Type B pancreatic cell (in vitro differentiated cells): ENCODE data around the gene DPH1. TPM values are rescaled to one million over a fixed set of nuclear protein-coding genes. Genes with fewer than 3 reads are reported as not detected.

Source experiments
- DNase-seq: peaks from one replicate; pipeline ENCODE4 v3.0.0; 2021; ENCODE audit warnings: mixed read lengths; ENCODE audit not compliant: unreplicated experiment; ENCODE audit errors: extremely low spot score
- H3K27ac Mint-ChIP-seq: 2 replicates; pipeline ENCODE4 v1.8.0; 2021; ENCODE audit warnings: mild to moderate bottlenecking, mixed read lengths
- H3K27me3 Mint-ChIP-seq: 2 replicates; pipeline ENCODE4 v1.8.0; 2021; ENCODE audit warnings: mixed read lengths
- H3K36me3 Mint-ChIP-seq: 2 replicates; pipeline ENCODE4 v1.8.0; 2021; ENCODE audit warnings: mixed read lengths
- H3K4me1 Mint-ChIP-seq: one replicate; pipeline ENCODE4 v1.8.0; 2021; ENCODE audit warnings: mixed read lengths; ENCODE audit not compliant: unreplicated experiment
- H3K4me3 Mint-ChIP-seq: 2 replicates; pipeline ENCODE4 v1.8.0; 2021; ENCODE audit warnings: mild to moderate bottlenecking, mixed read lengths
- H3K9me3 Mint-ChIP-seq: 2 replicates; pipeline ENCODE4 v1.8.0; 2021; ENCODE audit warnings: mixed read lengths
- CTCF ChIP-seq: fragments of 200-600 bp; sonication (generic); conservative IDR thresholded peaks from 2 replicates; pipeline ENCODE4 v1.5.0; 2021; ENCODE audit warnings: antibody characterized with exemption, mild to moderate bottlenecking
- total RNA-seq: library from RNA; stranded (reverse); gene quantifications from 2 replicates; pipeline ENCODE4 v1.2.1, GENCODE V29; 2021; ENCODE audit warnings: low replicate concordance

The DPH1 gene
- total RNA-seq, 1 donor from 2014 or later, result 57.1 TPM

GRCh38 chr17:2017274-2017941 is 12.5 kb upstream of the DPH1 start:
- Mint-ChIP-seq H3K27ac (no peak overlapping the region), H3K36me3 (no peaks in the 10 kb centered on the region), H3K4me1 (peaks cover 25% of the 10 kb centered on the region), H3K4me3 (no peak overlapping the region), H3K27me3 (peaks cover 47% of the 10 kb centered on the region), H3K9me3 (no peaks in the 10 kb centered on the region)
- no peak for TF ChIP-seq CTCF
- DNase-seq, result no peak

GRCh38 chr17:2018716-2019510 is 11.0 kb upstream of the DPH1 start:
- Mint-ChIP-seq H3K36me3 (no peaks in the 10 kb centered on the region), H3K4me1 (peaks cover 23% of the 10 kb centered on the region), H3K27ac (no peak overlapping the region), H3K9me3 (no peaks in the 10 kb centered on the region), H3K27me3 (peaks cover 57% of the 10 kb centered on the region), H3K4me3 (no peak overlapping the region)
- no peak for DNase-seq
- no peak for TF ChIP-seq CTCF

- no peak overlapping the region for H3K27ac Mint-ChIP-seq
- no peak for DNase-seq
- H3K36me3 Mint-ChIP-seq, result no peaks in the 10 kb centered on the region
- H3K27me3 Mint-ChIP-seq, result peaks cover 58% of the 10 kb centered on the region
- no peak for TF ChIP-seq CTCF
- peaks cover 23% of the 10 kb centered on the region for H3K4me1 Mint-ChIP-seq
- no peak overlapping the region for H3K4me3 Mint-ChIP-seq
- no peaks in the 10 kb centered on the region for H3K9me3 Mint-ChIP-seq
Measured at GRCh38 chr17:2019723-2020122, 10.2 kb upstream of the DPH1 start.

GRCh38 chr17:2020721-2021120 is 9.2 kb upstream of the DPH1 start:
- Mint-ChIP-seq H3K4me3 (no peak overlapping the region), H3K27ac (no peak overlapping the region), H3K9me3 (no peaks in the 10 kb centered on the region), H3K4me1 (peaks cover 23% of the 10 kb centered on the region), H3K27me3 (peaks cover 64% of the 10 kb centered on the region), H3K36me3 (no peaks in the 10 kb centered on the region)
- TF ChIP-seq CTCF, result no peak
- DNase-seq, result no peak

- no peak for TF ChIP-seq CTCF
- no peaks in the 10 kb centered on the region for H3K36me3 Mint-ChIP-seq
- DNase-seq, result no peak
- H3K4me3 Mint-ChIP-seq, result peak overlapping the region; percentile 41
- H3K4me1 Mint-ChIP-seq, result peaks cover 26% of the 10 kb centered on the region
- H3K27ac Mint-ChIP-seq, result no peak overlapping the region
- H3K27me3 Mint-ChIP-seq, result peaks cover 74% of the 10 kb centered on the region
- H3K9me3 Mint-ChIP-seq, result peaks cover 4% of the 10 kb centered on the region
Measured at GRCh38 chr17:2022647-2023240, 7.2 kb upstream of the DPH1 start.
